ENCODE measurements around the gene CPEB4. TPM values are rescaled to one million over a fixed set of nuclear protein-coding genes. Genes with fewer than 3 reads are reported as not detected.

CPEB4 gene
- total and polyA plus RNA-seq, 9 of the 15 experiments (the other 6 are each of a cell fraction or from before 2014, with no cell fraction given): 7.4 to 21.3 (median 12.4) TPM

GRCh38 chr5:173862047-173862477 lies 26.1 kb upstream of the CPEB4 start (continued):
- TF ChIP-seq ARHGAP35 (IDR thresholded peaks at IDR 0.05; ENCODE audit: partially characterized antibody) (no peak), ZNF24 (IDR thresholded peaks at IDR 0.05) (no peak), NKRF (IDR thresholded peaks at IDR 0.05; ENCODE audit: borderline replicate concordance) (no peak), CC2D1A (IDR thresholded peaks at IDR 0.05) (peak; percentile 50; the same call in 1 of the 2 replicates), DPF2 (IDR thresholded peaks at IDR 0.05) (peak; percentile 84), E2F6 (IDR thresholded peaks at IDR 0.05; ENCODE audit: borderline replicate concordance in 1 of 2, extremely low read depth in 1 of 2, insufficient read depth in 1 of 2, insufficient read length in 1 of 2, low read depth in 1 of 2, low read length in 1 of 2, poor library complexity in 1 of 2, severe bottlenecking in 1 of 2) (no peak), POLR2A (conservative IDR thresholded peaks at IDR 0.05) (no peak), ZNF282 (CRISPR knock-in tag; IDR thresholded peaks at IDR 0.05) (no peak), NR1H2 (CRISPR knock-in tag; IDR thresholded peaks at IDR 0.05) (no peak), DIDO1 (tag; IDR thresholded peaks at IDR 0.05; ENCODE audit: low read depth) (no peak), LEF1 (IDR thresholded peaks at IDR 0.05) (no peak), MEF2D (tag; conservative IDR thresholded peaks at IDR 0.05; ENCODE audit: low read depth) (no peak)
- TF ChIP-seq, protein P1, sequence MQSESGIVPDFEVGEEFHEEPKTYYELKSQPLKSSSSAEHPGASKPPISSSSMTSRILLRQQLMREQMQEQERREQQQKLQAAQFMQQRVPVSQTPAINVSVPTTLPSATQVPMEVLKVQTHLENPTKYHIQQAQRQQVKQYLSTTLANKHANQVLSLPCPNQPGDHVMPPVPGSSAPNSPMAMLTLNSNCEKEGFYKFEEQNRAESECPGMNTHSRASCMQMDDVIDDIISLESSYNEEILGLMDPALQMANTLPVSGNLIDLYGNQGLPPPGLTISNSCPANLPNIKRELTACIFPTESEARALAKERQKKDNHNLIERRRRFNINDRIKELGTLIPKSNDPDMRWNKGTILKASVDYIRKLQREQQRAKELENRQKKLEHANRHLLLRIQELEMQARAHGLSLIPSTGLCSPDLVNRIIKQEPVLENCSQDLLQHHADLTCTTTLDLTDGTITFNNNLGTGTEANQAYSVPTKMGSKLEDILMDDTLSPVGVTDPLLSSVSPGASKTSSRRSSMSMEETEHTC (IDR thresholded peaks at IDR 0.05): no peak
- TF ChIP-seq, protein P2, sequence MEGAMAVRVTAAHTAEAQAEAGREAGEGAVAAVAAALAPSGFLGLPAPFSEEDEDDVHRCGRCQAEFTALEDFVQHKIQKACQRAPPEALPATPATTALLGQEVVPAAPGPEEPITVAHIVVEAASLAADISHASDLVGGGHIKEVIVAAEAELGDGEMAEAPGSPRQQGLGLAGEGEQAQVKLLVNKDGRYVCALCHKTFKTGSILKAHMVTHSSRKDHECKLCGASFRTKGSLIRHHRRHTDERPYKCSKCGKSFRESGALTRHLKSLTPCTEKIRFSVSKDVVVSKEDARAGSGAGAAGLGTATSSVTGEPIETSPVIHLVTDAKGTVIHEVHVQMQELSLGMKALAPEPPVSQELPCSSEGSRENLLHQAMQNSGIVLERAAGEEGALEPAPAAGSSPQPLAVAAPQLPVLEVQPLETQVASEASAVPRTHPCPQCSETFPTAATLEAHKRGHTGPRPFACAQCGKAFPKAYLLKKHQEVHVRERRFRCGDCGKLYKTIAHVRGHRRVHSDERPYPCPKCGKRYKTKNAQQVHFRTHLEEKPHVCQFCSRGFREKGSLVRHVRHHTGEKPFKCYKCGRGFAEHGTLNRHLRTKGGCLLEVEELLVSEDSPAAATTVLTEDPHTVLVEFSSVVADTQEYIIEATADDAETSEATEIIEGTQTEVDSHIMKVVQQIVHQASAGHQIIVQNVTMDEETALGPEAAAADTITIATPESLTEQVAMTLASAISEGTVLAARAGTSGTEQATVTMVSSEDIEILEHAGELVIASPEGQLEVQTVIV (CRISPR knock-in tag; IDR thresholded peaks at IDR 0.05; ENCODE audit: borderline replicate concordance): no peak
- TF ChIP-seq, protein P3, sequence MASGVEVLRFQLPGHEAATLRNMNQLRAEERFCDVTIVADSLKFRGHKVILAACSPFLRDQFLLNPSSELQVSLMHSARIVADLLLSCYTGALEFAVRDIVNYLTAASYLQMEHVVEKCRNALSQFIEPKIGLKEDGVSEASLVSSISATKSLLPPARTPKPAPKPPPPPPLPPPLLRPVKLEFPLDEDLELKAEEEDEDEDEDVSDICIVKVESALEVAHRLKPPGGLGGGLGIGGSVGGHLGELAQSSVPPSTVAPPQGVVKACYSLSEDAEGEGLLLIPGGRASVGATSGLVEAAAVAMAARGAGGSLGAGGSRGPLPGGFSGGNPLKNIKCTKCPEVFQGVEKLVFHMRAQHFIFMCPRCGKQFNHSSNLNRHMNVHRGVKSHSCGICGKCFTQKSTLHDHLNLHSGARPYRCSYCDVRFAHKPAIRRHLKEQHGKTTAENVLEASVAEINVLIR (CRISPR knock-in tag; IDR thresholded peaks at IDR 0.05): no peak
